COR-L47 (cell line): ENCODE results near the gene CATSPERD.

Source experiments
- DNase-seq: peaks from one replicate; lab custom pipeline; 2025; lab: John Stamatoyannopoulos, UW

The CATSPERD gene

GRCh38 chr19:5806133-5806489 lies 85.7 kb downstream of the CATSPERD start:
- no peak for DNase-seq

GRCh38 chr19:5806905-5807304 lies 86.5 kb downstream of the CATSPERD start:
- DNase-seq = no peak

- no peak for DNase-seq
These were observed 87.8 kb downstream of the CATSPERD start for GRCh38 chr19:5808120-5808816.

- no peak for DNase-seq
These were observed 88.6 kb downstream of the CATSPERD start for GRCh38 chr19:5809053-5809452.

GRCh38 chr19:5809469-5809868 lies 89.0 kb downstream of the CATSPERD start:
- DNase-seq = no peak

- DNase-seq = no peak
These were observed 90.7 kb downstream of the CATSPERD start for GRCh38 chr19:5811117-5811516.

- DNase-seq = no peak
These were observed 93.8 kb downstream of the CATSPERD start for GRCh38 chr19:5814123-5814851.

GRCh38 chr19:5814852-5815246 lies 94.4 kb downstream of the CATSPERD start:
- no peak for DNase-seq

GRCh38 chr19:5817218-5817617 lies 96.8 kb downstream of the CATSPERD start:
- DNase-seq = no peak

GRCh38 chr19:5818594-5818993 lies 98.2 kb downstream of the CATSPERD start:
- DNase-seq = no peak

GRCh38 chr19:5820785-5821184 lies 100.3 kb downstream of the CATSPERD start:
- no peak for DNase-seq

GRCh38 chr19:5821521-5822180 lies 101.2 kb downstream of the CATSPERD start:
- DNase-seq = no peak

GRCh38 chr19:5822181-5822844 lies 101.9 kb downstream of the CATSPERD start:
- no peak for DNase-seq

- DNase-seq = no peak
These were observed 103.3 kb downstream of the CATSPERD start for GRCh38 chr19:5823579-5824281.

GRCh38 chr19:5824751-5825150 lies 104.3 kb downstream of the CATSPERD start:
- no peak for DNase-seq

- no peak for DNase-seq
These were observed 104.7 kb downstream of the CATSPERD start for GRCh38 chr19:5825178-5825577.

GRCh38 chr19:5826531-5827341 lies 106.3 kb downstream of the CATSPERD start:
- peak; percentile 97 for DNase-seq

GRCh38 chr19:5827342-5827890 lies 107.0 kb downstream of the CATSPERD start:
- no peak for DNase-seq

- DNase-seq = peak; percentile 97
These were observed 107.6 kb downstream of the CATSPERD start for GRCh38 chr19:5827891-5828660.
